ENCODE measurements around the gene ARHGEF17.

- TF ChIP-seq, protein P1, sequence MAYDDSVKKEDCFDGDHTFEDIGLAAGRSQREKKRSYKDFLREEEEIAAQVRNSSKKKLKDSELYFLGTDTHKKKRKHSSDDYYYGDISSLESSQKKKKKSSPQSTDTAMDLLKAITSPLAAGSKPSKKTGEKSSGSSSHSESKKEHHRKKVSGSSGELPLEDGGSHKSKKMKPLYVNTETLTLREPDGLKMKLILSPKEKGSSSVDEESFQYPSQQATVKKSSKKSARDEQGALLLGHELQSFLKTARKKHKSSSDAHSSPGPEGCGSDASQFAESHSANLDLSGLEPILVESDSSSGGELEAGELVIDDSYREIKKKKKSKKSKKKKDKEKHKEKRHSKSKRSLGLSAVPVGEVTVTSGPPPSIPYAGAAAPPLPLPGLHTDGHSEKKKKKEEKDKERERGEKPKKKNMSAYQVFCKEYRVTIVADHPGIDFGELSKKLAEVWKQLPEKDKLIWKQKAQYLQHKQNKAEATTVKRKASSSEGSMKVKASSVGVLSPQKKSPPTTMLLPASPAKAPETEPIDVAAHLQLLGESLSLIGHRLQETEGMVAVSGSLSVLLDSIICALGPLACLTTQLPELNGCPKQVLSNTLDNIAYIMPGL (CRISPR knock-in tag; IDR thresholded peaks at IDR 0.05; ENCODE audit: borderline replicate concordance in 1 of 2, low read depth in 1 of 2): no peak
- TF ChIP-seq DR1 (CRISPR knock-in tag; IDR thresholded peaks at IDR 0.05): no peak
Measured at GRCh38 chr11:73398721-73399120, 90.6 kb downstream of the ARHGEF17 start.

Measured in HepG2 (cell line).